Fibroblast of upper back skin (primary cell): ENCODE results near the gene PLA2G4C.
A peak's percentile ranks its signal among the peaks of the same experiment; 100 is the strongest.
"Not testable (repeated sequence)": the region's sequence is repeated elsewhere in the genome, so short reads cannot be mapped to it uniquely, and the experiment has no call there.

Experiments used
- DNase-seq: peaks from one replicate; pipeline ENCODE4 v3.0.0-alpha.2; 2013

Gene PLA2G4C

GRCh38 chr19:48108997-48109782 lies 1.4 kb downstream of the PLA2G4C start:
- DNase-seq, result no peak

- DNase-seq, result no peak
Observed at GRCh38 chr19:48103922-48104321, 6.7 kb downstream of the PLA2G4C start.

- peak; percentile 48 for DNase-seq
Observed at GRCh38 chr19:48102870-48103751, 7.5 kb downstream of the PLA2G4C start.

GRCh38 chr19:48095612-48096175 lies 14.9 kb downstream of the PLA2G4C start:
- peak; percentile 87 for DNase-seq

DNA sequence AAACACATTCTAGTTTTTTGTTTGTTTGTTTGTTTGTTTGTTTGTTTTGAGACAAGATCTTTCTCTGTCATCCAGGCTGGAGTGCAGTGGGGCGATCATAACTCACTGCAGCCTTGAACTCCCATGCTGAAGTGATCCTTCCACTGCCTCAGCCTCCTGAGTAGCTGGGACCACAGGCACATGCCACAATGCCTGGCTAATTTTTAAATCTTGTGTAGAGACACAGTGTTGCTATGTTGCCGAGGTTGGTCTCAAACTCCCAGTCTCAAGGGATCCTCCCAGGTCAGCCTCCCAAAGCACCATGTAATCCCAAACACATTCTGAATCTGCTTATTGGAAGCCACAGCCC lies 15.8 kb downstream of the PLA2G4C start:
- DNase-seq, result no peak

DNA sequence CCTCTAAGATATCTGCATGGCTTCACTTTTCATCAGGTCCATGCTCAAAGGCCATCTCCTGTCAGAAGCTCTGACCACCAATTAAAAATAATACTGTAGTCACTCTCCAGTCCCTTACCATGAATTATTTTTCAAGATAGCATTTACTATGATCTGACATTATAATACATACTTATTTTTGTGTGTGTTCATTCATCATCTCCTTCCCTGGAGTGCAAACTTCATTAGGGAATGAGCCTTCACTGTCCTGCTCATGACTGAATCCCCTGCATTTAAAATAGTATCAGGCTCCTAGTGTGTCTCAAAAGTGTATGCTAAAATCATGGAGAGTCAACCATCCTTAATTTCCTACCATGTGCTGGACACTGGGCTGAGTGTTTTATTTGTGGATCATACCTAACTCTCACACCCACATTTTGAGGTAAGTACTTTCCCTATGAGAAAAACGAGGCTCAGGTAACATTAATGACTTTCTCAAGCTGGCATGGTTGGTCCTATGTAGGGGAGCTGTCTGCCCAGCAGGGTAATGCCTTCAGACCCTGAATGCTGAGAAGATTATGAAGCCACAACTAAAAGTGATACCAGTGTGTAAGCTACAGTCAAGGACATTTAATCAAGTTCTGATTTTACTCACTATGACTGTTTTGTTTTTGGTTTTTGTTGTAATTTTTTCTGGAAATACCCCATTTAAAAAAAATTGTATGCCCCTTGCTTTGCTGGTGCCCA lies 16.3 kb downstream of the PLA2G4C start:
- DNase-seq, result no peak

DNA sequence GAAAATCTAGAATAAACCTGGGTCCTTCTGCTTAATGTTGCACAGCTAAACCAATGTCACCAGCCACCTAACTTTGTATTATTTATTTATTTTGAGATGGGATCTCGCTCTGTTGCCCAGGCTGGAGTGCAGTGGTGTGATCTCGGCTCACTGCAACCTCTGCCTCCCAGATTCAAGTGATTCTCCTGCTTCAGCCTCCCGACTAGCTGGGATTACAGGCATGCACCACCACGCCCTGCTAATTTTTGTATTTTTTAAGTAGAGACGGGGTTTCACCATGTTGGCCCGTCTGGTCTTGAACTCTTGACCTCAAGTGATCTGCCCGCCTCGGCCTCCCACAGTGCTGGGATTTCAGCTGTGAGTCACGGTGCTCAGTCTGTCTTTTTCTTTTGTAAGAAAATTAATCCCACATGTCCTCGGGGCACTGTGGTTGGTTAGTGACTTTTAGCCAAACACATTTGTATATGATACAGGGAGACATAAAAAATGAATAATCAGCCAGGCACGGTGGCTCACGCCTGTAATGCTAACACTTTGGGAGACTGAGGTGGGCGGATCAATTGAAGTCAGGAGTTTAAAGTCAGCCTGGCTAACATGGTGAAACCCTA lies 19.4 kb downstream of the PLA2G4C start:
- DNase-seq, result peak; percentile 98

GRCh38 chr19:48090281-48090802 lies 20.3 kb downstream of the PLA2G4C start:
- DNase-seq, result peak; percentile 39

GRCh38 chr19:48088991-48089390 lies 21.6 kb downstream of the PLA2G4C start:
- DNase-seq, result not testable (repeated sequence)

GRCh38 chr19:48085904-48086864 lies 24.4 kb downstream of the PLA2G4C start:
- DNase-seq, result no peak

DNA sequence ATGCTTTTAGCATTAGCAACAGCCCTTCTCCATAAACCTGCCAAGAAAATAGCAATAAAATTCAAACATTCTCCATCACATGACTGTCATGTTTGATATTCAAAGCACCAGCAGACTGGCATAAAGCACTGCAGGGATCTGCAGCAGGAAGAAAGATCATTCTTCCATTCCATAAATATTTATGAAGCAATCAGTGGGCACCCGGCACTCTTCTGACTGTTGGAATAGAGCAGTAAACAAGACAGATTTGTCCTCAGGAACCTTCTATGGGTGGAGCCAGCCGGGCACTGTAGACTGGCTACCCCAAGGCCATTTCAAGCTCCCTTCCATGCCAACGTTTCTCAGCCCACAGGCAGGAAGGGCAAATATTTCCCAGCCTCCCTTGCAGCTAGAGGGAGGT lies 25.5 kb downstream of the PLA2G4C start:
- no peak for DNase-seq

- DNase-seq, result peak; percentile 49
Observed at GRCh38 chr19:48081106-48081505, 29.5 kb downstream of the PLA2G4C start.

DNA sequence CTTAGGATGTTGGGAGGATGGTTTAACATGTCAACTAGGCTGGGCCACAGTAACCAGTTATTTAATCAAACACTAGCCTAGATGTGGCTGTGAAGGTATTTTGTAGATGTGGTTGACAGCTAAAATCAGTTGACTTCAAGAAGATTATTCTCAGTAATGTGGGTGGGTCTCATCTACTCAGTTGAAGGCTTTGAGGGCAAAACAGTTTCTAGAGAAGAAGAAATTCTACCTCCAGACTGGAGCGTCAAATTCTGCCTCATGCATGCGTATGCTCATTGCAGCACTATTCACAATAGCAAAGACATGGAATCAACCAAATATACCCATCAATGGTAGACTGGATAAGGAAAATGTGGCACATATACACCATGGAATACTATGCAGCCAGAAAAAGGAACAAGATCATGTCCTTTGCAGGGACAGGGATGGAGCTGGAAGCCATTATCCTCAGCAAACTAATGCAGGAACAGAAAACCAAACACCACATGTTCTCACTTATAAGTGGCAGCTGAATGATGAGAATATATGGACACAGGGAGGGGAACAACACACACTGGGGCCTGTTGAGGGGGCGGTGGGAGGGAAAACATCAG lies 40.3 kb downstream of the PLA2G4C start:
- DNase-seq, result not testable (repeated sequence)

DNA sequence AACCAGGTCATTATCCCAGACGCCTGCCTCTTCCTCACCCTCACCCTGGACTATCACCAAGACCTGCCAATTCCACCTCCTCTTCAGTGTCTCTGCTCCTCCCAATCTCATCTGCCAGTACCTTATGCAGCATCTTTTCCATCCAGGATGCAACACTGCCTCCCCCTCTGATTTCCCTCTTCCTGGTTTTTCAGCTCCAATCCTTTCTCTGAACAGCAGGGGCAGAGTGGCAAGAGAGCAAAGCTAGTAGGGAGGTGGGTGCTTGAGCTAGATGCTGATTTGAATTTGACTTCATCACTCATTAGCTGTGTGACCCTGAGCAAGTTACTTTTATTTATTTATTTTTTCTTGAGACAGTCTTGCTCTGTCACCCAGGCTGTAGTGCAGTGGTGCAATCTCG lies 41.2 kb downstream of the PLA2G4C start:
- no peak for DNase-seq

DNA sequence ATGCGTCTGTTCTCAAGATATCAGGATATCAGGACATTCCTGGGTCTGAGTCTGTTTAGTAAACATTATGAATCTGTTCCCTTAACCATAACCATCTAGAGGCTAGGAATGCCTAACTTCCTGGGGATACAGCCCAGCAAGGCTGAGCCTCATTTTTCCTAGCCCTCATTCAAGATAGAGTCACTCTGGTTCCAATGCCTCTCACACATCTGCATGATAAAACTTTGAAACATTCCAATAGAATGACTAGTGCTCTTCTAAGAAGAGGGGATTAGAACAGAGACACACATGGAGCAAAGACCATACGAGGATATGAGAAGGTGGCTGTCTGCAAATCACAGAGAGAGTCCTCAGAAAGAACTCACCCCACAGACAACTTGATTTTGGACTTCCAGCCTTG lies 46.1 kb downstream of the PLA2G4C start:
- peak; percentile 13 for DNase-seq

DNA sequence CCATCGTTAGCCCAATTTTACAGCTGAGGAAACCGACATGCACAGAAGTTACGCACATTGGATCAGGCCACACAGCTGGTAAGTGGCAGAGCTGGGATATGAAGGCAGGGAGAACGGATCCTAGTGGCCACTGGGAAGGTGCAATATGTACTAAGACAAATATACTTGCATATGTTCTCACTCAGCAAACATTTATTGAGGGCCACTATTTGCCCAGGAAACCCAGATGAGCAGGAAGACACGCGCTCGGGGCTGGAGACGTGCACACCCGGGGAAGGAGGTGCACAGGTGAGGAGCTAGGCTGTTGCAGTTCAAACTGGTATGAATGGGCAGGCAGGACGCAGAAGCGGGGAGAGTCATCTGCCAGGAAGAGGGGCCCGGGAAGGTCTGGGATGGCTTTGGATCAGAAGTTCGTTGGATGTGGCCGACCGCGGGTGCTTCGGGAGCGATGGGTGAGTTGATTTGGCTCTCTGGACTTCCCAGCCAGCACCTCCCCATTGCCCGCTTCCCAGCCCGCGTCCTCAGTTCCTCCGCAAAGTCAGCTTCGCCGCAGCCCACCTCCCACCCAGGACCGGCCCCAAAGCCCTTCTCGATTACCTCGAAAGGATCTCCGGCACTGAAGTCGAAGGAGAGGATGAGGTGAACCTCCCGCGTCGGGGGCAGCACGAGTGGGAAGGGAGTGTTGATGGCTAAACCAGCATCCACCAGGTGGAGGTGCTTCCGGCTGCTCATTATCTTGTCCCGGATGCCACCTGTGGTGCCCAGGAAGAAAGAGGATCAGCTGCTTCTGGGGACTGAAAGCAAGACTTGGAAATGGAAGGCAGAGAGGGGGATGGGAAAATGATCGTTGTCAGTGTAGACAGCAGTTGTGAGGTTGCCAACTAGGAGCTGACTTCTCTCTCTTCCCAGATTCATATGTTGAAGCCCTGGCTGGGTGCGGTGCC lies 48.9 kb downstream of the PLA2G4C start:
- no peak for DNase-seq

DNA sequence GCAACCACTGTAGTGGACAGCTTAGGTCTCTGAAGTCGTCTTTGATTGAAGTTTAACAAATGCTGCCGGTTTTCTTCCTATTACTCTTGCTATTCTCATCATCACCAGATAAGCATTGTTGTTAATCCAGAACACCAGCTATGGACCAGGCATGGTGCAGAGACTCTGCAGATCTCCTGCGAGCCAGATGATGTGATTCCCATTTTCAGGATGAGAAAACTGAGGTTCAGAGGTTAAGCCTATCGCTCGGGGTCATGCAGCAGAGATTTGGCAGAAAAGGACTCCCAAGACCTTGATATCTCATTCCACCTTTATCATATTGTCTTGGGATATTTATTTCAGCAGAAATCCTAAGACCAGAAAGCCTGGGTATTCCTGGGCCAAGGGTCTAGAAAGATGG lies 50.2 kb downstream of the PLA2G4C start:
- DNase-seq, result no peak

DNA sequence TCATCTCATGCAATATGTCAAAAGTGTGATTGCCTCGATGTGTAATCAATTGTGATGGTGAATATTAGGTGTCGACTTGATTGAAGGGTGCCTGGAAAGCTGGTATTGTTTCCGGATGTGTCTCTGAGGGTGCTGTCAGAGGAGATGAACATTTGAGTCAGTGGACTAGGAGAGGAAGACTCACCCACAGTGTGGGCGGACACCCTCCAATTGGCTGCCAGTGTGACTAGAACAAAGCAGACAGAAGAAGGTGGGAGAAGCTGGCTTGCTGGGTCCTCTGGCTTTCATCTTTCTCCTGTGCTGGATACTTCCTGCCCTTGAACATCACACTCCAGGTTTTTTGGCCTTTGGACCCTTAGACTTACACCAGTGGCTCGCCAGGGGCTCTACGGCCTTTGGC lies 51.3 kb downstream of the PLA2G4C start:
- DNase-seq, result no peak

DNA sequence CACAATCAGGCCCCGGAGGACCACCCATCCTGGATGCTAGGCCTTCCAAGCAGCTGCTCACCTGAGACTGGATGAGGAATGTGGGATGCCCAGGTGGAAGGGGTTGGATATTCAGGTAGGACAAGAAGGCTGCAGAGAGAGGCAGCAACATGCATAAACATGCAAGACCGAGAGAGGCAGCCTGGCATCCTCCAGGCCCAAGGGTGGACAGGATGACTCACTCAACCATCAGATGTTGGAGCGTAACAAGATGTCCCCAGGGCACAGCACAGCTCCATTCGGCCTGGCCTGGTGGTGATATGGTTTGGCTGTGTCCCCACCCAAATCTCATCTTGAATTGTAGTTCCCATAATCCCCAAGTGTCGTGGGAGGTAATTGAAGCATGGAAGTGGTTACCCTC lies 56.8 kb downstream of the PLA2G4C start:
- DNase-seq, result no peak

DNA sequence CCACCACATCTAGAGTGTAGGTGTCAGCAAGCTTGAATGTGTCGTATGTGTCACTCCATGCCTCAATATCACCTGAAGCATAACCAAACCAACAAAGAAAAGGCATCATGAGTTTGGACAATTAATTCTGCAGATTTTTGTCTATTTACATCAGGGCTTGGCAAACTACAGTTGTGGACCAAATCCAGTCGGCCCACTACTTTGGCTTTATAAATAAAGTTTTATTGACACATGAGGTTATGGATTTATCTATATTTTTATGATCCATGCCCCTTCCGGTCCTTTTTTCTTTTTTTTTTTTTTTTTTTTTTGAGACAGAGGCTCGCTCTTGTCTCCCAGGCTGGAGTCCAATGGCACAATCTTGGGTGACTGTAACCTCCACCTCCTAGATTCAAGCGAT lies 57.5 kb downstream of the PLA2G4C start:
- no peak for DNase-seq
